ENCODE results near the gene LILRA5.
"Not testable (repeated sequence)": the region's sequence is repeated elsewhere in the genome, so short reads cannot be mapped to it uniquely, and the experiment has no call there.

The LILRA5 gene

DNA sequence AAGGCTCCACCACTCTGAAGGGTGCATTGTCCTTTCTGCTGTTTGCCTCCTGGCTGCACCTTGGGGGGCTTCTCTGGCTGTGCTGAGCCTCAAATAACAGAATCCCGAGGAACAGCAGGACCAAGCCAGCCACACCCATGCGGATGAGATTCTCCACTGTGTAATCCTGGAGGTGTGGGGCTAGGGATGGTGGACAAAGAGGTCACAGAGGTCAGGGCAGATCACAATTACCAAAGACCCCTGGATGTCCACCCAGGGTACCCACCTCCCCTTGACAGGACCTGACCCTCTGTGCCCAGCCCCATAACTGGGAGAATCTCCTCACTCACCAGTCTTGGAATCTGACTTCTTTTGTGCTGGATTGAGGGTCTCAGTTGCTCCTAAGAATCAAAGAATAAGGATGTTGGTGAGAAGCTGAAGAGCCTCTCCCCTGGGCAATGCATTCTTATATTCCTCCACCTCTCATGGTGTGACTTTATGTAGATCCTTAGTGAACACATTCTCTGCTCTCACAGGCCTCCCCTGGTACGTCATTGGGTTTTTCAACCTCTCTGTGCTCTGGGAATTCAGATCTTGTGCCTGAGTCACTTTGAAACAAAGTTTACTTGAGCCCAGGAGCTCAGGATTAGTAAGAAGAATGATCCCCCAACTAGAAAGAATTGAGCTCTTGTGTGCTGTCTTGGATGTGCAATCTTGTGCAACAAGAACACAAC lies 20.8 kb upstream of the LILRA5 start:
- no peak for DNase-seq

GRCh38 chr19:54332149-54332548 lies 19.2 kb upstream of the LILRA5 start:
- DNase-seq: no peak

- DNase-seq: no peak
These were observed 18.7 kb upstream of the LILRA5 start for GRCh38 chr19:54331626-54332025.

DNA sequence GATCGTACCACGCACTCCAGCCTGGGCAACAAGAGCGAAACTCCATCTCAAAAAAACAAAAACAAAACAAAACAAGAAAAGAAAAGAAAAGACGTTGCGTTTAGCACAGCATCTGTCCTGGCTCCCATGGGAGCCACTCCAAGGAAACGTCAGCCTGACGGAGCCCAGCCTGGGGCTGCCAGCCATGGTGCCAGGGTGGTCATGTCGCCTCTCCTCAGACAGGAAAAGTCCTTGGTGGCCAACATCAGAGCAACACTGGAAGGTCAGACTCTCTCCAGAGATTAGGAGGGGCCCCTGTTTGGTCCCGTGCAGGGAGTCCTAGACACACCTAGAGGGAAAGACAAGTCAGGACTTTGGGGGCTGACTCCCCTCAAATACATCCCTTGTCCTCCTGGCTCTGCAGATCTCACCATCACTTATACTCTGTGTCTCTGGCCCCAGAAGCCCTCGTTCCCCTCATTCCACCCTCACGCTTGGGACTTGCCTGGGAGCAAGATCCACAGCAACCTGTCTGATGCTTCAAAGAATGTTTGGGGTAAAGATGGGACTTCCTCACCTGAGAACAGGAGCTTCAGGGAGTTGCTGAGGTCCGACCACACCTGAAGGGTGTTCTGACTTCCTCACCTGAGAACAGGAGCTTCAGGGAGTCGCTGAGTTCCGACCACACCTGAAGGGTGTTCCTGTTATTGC lies 16.7 kb upstream of the LILRA5 start:
- no peak for DNase-seq

DNA sequence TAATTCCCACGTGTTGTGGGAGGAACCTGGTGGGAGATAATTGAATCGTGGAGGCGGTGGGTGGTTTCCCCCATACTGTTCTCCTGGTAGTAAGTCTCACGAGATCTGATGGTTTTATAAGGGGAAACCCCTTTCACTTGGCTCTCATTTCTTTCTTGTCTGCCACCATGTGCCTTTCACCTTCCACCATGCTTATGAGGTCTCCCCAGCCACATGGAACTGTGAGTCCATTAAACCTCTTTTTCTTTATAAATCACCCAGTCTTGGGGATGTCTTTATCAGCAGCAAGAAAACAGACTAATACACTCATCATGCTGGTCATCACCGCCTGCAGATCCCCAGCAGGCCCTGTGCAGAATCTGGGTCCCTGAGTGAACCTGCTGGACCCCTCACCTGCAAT lies 15.8 kb upstream of the LILRA5 start:
- DNase-seq: not testable (repeated sequence)

DNA sequence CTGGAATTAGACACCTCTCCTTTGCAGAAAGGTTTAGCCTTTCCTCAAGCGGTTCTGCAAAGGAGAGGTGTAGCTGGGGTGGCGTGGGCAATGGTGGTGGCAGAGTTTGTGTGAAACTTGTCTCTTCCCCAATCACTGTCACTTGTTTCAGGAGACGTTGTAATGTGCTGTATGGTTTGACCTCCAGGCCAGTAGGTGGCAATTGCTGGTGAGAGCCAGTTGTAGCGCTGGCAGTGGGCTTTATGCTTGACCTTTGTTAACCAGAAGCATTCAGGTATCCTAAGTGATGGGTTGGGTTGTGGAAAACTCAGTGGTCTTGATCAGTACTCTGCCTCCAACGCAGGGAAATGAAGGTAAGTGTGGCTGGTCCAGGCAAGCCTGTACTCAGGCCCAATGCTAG lies 12.7 kb upstream of the LILRA5 start:
- DNase-seq: no peak

GRCh38 chr19:54325194-54325621 lies 12.2 kb upstream of the LILRA5 start:
- peak; percentile 52 for DNase-seq

- DNase-seq: no peak
These were observed 11.1 kb upstream of the LILRA5 start for GRCh38 chr19:54324071-54324470.

DNA sequence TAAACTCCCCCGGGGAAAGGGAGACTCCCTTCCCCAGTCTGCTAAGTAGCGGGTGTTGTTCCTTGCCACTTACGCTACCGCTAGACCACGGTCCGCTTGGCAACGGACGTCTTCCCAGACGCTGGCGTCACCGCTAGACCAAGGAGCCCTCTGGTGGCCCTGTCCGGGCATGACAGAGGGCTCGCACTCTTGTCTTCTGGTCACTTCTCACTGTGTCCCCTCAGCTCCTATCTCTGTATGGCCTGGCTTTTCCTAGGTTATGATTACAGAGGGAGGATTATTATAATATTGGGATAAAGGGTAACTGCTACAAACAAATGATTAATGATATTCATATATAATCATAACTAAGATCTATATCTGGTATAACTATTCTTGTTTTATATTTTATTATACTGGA lies 10.0 kb upstream of the LILRA5 start:
- not testable (repeated sequence) for DNase-seq

GRCh38 chr19:54322295-54322694 lies 9.3 kb upstream of the LILRA5 start:
- not testable (repeated sequence) for DNase-seq

- DNase-seq: no peak
These were observed 7.1 kb upstream of the LILRA5 start for GRCh38 chr19:54319892-54320670.

- no peak for DNase-seq
These were observed 6.1 kb upstream of the LILRA5 start for GRCh38 chr19:54319049-54319448.

DNA sequence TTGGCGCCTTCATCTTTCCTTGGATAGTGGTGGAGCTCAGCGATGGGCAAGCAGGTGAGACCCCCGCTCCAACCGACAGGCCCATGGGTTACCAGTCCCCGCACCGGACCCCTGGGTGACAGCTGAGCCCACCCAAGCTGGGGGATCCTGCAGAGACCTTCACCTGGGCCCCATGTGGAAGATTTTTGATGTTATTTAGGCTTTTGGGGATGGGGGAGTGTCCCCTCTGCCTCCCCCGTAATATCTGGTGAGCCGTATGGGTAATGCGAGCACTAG lies 4.9 kb upstream of the LILRA5 start:
- DNase-seq: no peak

- DNase-seq: no peak
These were observed 4.4 kb upstream of the LILRA5 start for GRCh38 chr19:54317108-54317964.

DNA sequence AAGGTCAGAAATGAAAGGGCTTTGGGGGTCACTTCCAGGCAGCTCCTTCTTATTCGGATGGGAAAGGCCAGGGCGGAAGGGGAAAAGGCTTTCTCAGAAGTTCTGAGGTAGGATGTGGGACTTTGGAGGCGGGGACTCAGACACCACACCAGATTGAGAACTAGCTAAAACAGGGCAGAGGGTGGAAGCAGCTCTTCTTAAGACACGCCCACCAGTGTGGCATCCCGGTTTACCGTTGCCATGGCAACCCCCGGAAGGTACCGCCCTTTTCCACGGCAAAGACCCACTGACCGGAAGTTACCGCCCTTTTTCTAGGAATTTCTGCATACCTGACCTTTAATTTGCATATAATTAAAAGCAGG lies 3.8 kb upstream of the LILRA5 start:
- DNase-seq: no peak

- no peak for DNase-seq
These were observed 3.0 kb upstream of the LILRA5 start for GRCh38 chr19:54315956-54316355.

DNA sequence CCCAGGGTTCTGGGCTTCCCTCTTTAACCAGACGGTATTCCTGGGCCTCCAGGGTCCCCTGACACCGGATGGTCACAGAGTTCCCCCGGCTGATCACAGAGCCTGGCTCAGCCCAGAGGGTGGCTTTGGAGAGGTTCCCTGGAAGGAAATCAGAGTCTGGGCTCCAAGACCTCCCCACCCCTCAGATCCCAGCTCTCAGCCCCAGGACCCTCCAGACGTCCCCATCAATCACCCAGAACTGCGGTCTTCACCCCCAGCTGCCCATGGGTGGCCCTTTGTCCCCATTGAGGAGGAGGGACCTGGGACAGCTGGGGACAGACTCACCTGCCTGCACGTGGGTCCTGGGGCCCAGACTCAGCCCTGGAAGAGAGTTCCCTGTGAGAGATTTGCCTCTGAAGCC lies 955 bp downstream of the LILRA5 start:
- no peak for DNase-seq

GRCh38 chr19:54311486-54311885 lies 1.5 kb downstream of the LILRA5 start:
- no peak for DNase-seq

DNA sequence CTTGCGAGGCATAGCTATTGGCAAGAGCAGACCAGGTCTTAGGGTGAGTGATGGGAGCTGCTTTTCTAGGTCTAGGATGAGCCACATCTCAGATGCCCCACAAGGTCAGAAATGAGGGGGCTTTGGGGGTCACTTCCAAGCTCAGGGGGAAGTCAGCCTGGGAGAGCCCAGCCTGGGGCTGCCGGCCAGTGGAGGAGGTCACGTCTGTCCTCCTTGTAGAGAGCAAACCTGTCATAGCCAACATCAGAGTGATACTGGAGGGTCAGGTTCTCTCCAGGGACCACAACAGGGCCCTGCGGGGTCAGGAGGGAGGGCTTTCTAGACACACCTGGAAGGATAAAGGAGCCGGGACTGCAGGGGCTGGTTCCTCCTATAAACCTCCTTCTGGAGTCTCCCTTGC lies 2.4 kb downstream of the LILRA5 start:
- DNase-seq: no peak

GRCh38 chr19:54309811-54310210 lies 3.2 kb downstream of the LILRA5 start:
- no peak for DNase-seq

- no peak for DNase-seq
These were observed 5.5 kb downstream of the LILRA5 start for GRCh38 chr19:54307389-54308020.

GRCh38 chr19:54305141-54305540 lies 7.8 kb downstream of the LILRA5 start:
- no peak for DNase-seq

DNA sequence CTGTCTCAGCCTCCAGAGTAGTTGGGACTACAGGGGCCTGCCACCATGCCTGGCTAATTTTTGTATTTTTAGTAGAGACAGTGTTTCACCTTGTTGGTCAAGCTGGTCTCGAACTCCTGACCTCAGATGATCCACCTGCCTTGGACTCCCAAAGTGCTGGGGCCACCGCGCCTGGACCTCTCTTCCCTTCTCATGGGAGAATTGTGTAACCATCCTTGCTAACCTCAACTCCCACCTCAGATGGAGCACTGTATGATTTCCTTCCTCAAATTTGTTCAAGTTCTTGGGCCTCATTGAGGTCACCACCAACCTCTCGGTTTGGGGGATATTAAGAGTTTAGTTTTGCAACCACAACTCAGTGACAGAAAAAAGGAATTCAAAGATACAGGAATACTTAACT lies 10.7 kb downstream of the LILRA5 start:
- no peak for DNase-seq

Measured in NCI-H82 (cell line).